ENCODE measurements around the gene REXO1. TPM values are rescaled to one million over a fixed set of nuclear protein-coding genes. Genes with fewer than 3 reads are reported as not detected.

The REXO1 gene
- total and polyA plus RNA-seq, 2 experiments from 2014 or later, result 20.2 to 90.1 TPM

- H3K4me2 ChIP-seq, result no peak overlapping the region
- H3K4me1 ChIP-seq (ENCODE audit: insufficient read depth), result no peaks in the 10 kb centered on the region
- no peaks in the 10 kb centered on the region for H3K79me2 ChIP-seq (replicated peaks; ENCODE audit: insufficient read depth)
- Mint-ChIP-seq H3K4me1 (no peaks in the 10 kb centered on the region; the same call in 2 of the 3 replicates), H3K27me3 (ENCODE audit: insufficient read depth, low read depth, poor library complexity) (peaks cover 17% of the 10 kb centered on the region), H3K27ac (no peak overlapping the region), H3K36me3 (ENCODE audit: low read depth) (no peaks in the 10 kb centered on the region), H3K4me3 (no peak overlapping the region), H3K9me3 (no peaks in the 10 kb centered on the region)
- no peak for ATAC-seq
- no peaks in the 10 kb centered on the region for H3K27me3 ChIP-seq (ENCODE audit: insufficient read depth)
- H3K9me2 ChIP-seq (ENCODE audit: insufficient read depth), result no peaks in the 10 kb centered on the region
- TF ChIP-seq JUNB (IDR thresholded peaks at IDR 0.05; ENCODE audit: unreplicated experiment) (no peak), CREB1 (CRISPR knock-in tag; IDR thresholded peaks at IDR 0.05; ENCODE audit: low read depth) (no peak), ETS1 (IDR thresholded peaks at IDR 0.05) (no peak), ZNF114 (CRISPR knock-in tag; IDR thresholded peaks at IDR 0.05) (no peak), ZNF462 (CRISPR knock-in tag; IDR thresholded peaks at IDR 0.05) (no peak), EZH2phosphoT487 (IDR thresholded peaks at IDR 0.05; ENCODE audit: unreplicated experiment) (no peak), NANOG (IDR thresholded peaks at IDR 0.05; ENCODE audit: borderline replicate concordance) (no peak), STAT1 (IDR thresholded peaks at IDR 0.05; ENCODE audit: unreplicated experiment) (no peak), REST (IDR thresholded peaks at IDR 0.05; ENCODE audit: unreplicated experiment) (no peak), POLR2AphosphoS5 (IDR thresholded peaks at IDR 0.05; ENCODE audit: low read depth) (no peak), CTCF (conservative IDR thresholded peaks at IDR 0.05; ENCODE audit: low read depth in 2 of 2) (no peak), ZNF331 (CRISPR knock-in tag; IDR thresholded peaks at IDR 0.05; ENCODE audit: low read depth) (no peak), EZH2 (IDR thresholded peaks at IDR 0.05; ENCODE audit: low read depth, unreplicated experiment) (no peak)
- no peaks in the 10 kb centered on the region for H3K36me3 ChIP-seq (ENCODE audit: insufficient read depth)
- H4K20me1 ChIP-seq (replicated peaks; ENCODE audit: insufficient read depth), result no peaks in the 10 kb centered on the region
- no peak overlapping the region for H3K4me3 ChIP-seq
- no peak overlapping the region for H3K27ac ChIP-seq (ENCODE audit: low read depth)
- no peak overlapping the region for H2AFZ ChIP-seq
- DNase-seq (ENCODE audit: low spot score), result no peak
- H3F3A ChIP-seq (replicated peaks; ENCODE audit: low read depth), result no peaks in the 10 kb centered on the region
Observed at GRCh38 chr19:1807695-1808394, 40.4 kb downstream of the REXO1 start.
